ENCODE results near the gene WDCP.

GRCh38 chr2:24086241-24086640 is 39.0 kb upstream of the WDCP start:
- TF ChIP-seq POLR2A (IDR thresholded peaks at IDR 0.05; ENCODE audit: low read depth, low read length) (no peak), POLR2AphosphoS5 (IDR thresholded peaks at IDR 0.05; ENCODE audit: low read depth, low read length) (no peak)

Data from GM12892 (cell line).